AG08396 (cell line): ENCODE results near the gene MYH7B.

ENCODE experiments used
- DNase-seq: peaks from one replicate; pipeline ENCODE4 v3.0.0; 2012; ENCODE audit warnings: low spot score, mixed read lengths

The MYH7B gene

GRCh38 chr20:34955231-34956040 lies at the start of gene MYH7B, which contains the start of gene GSS:
Gene MYH7B (plus strand): TSS chr20:34955868. CDS start chr20:34978006, 22,138 bp downstream.
Gene GSS (minus strand): TSS chr20:34955806. CDS start chr20:34951852, 3,954 bp downstream.
- peak; percentile 97 for DNase-seq

GRCh38 chr20:34907616-34908469 lies 47.8 kb upstream of the MYH7B start:
- peak; percentile 83 for DNase-seq

- DNase-seq: no peak
Observed at GRCh38 chr20:34915131-34915530, 40.5 kb upstream of the MYH7B start.

- no peak for DNase-seq
Observed at GRCh38 chr20:34915749-34916455, 39.8 kb upstream of the MYH7B start.

- no peak for DNase-seq
Observed at GRCh38 chr20:34916774-34917354, 38.8 kb upstream of the MYH7B start.

GRCh38 chr20:34920055-34920454 lies 35.6 kb upstream of the MYH7B start:
- no peak for DNase-seq

- DNase-seq: no peak
Observed at GRCh38 chr20:34921436-34921835, 34.2 kb upstream of the MYH7B start.

GRCh38 chr20:34922654-34923381 lies 32.9 kb upstream of the MYH7B start:
- DNase-seq: peak; percentile 77

GRCh38 chr20:34923414-34923813 lies 32.3 kb upstream of the MYH7B start:
- DNase-seq: no peak

GRCh38 chr20:34925341-34925740 lies 30.3 kb upstream of the MYH7B start:
- no peak for DNase-seq

- DNase-seq: no peak
Observed at GRCh38 chr20:34925981-34926380, 29.7 kb upstream of the MYH7B start.

- DNase-seq: no peak
Observed at GRCh38 chr20:34926581-34926980, 29.1 kb upstream of the MYH7B start.

- DNase-seq: no peak
Observed at GRCh38 chr20:34927736-34928135, 27.9 kb upstream of the MYH7B start.

- no peak for DNase-seq
Observed at GRCh38 chr20:34928411-34928810, 27.3 kb upstream of the MYH7B start.

- no peak for DNase-seq
Observed at GRCh38 chr20:34931771-34932170, 23.9 kb upstream of the MYH7B start.

GRCh38 chr20:34938466-34939163 lies 17.1 kb upstream of the MYH7B start:
- no peak for DNase-seq

GRCh38 chr20:34940081-34940481 lies 15.6 kb upstream of the MYH7B start:
- DNase-seq: no peak

GRCh38 chr20:34941226-34941625 lies 14.4 kb upstream of the MYH7B start:
- no peak for DNase-seq

- DNase-seq: no peak
Observed at GRCh38 chr20:34942301-34942700, 13.4 kb upstream of the MYH7B start.

- DNase-seq: no peak
Observed at GRCh38 chr20:34943808-34944567, 11.7 kb upstream of the MYH7B start.
